K562 (cell line): ENCODE measurements around the gene ZNF790.

Experiments
- CTCF ChIP-seq, 3 experiments: IDR thresholded peaks in 2 of 3; conservative IDR thresholded peaks in 1 of 3; 2 replicates each; pipeline ENCODE4 v1.5.1; 2011 to 2012; ENCODE audit warnings: low read length in 3 of 3, mild to moderate bottlenecking in 3 of 3, control low read depth in 2 of 3, improper control_type of control experiment in 1 of 3, inconsistent platforms in 1 of 3, low read depth in 1 of 3, mixed read lengths in 1 of 3, moderate library complexity in 1 of 3; ENCODE audit not compliant: insufficient read depth in 2 of 3
- FOS ChIP-seq: IDR thresholded peaks from 3 replicates; pipeline ENCODE4 v1.6.1; 2011; ENCODE audit not compliant: insufficient read length; ENCODE audit errors: extremely low read depth
- MAZ ChIP-seq, 2 experiments: fragments of 450-650 bp in 1 of 2; sonication (generic) in 1 of 2; formaldehyde crosslinking; IDR thresholded peaks in 1 of 2; conservative IDR thresholded peaks in 1 of 2; 2 replicates each; pipeline versions ENCODE4 v1.4.0 to v1.5.0; 2020; ENCODE audit warnings: mild to moderate bottlenecking in 1 of 2, missing genetic modification reagents in 1 of 2
- RAD51 ChIP-seq: fragments of 450-650 bp; IDR thresholded peaks from 2 replicates; pipeline ENCODE4 v1.7.1; 2016; ENCODE audit warnings: low read depth, mild to moderate bottlenecking, borderline replicate concordance
- SMAD1 ChIP-seq: fragments of 150-350 bp; IDR thresholded peaks from 2 replicates; pipeline ENCODE4 v1.6.1; 2014; ENCODE audit warnings: low read length, low read depth; ENCODE audit not compliant: partially characterized antibody
- TGIF2 ChIP-seq: sonication (generic); formaldehyde crosslinking; IDR thresholded peaks from 2 replicates; pipeline ENCODE4 v1.8.1; 2022; ENCODE audit warnings: mild to moderate bottlenecking, missing genetic modification reagents, moderate library complexity

- TF ChIP-seq TGIF2 (CRISPR knock-in tag): no peak
- TF ChIP-seq CTCF (IDR thresholded peaks at IDR 0.05 in 2 of 3, conservative IDR thresholded peaks at IDR 0.05 in 1 of 3; ENCODE audit: insufficient read depth in 2 of 3, low read depth in 1 of 3, low read length in 3 of 3): no peak
- TF ChIP-seq RAD51: no peak
- no peak for TF ChIP-seq SMAD1
- no peak for TF ChIP-seq MAZ (CRISPR knock-in tag; conservative IDR thresholded peaks at IDR 0.05 in 1 of 2, IDR thresholded peaks at IDR 0.05 in 1 of 2)
- TF ChIP-seq FOS: no peak
Observed at GRCh38 chr19:36797786-36798108, 40.4 kb downstream of the ZNF790 start.
